ENCODE results near the gene IL36A. TPM values are rescaled to one million over a fixed set of nuclear protein-coding genes. Genes with fewer than 3 reads are reported as not detected.

The IL36A gene
- polyA plus RNA-seq, 2 of the 4 experiments (the other 2 are of a cell fraction), result not detected

DNA sequence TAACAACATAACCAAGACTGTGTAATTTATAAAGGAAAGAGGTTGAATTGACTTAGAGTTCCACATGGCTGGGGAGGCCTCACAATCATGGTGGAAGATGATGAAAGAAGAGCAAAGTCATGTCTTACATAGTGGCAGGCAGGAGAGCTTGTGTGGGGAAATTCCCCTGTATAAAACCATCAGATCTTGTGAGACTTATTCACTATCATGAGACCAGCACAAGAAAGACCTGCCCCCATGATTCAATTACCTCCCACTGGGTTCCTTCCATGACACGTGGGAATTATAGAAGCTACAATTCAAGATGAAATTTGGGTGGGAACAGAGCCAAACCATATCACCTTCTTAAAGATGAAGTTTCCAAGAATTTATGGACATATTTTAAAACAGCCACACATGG, 51.3 kb downstream of the IL36A start:
- TF ChIP-seq ZC3H11A (IDR thresholded peaks at IDR 0.05) (no peak), TFCP2L1 (CRISPR knock-in tag; IDR thresholded peaks at IDR 0.05) (no peak), BHLHE40 (IDR thresholded peaks at IDR 0.05; ENCODE audit: low read depth, low read length) (no peak), CHD4 (IDR thresholded peaks at IDR 0.05; ENCODE audit: borderline replicate concordance) (no peak), CBX2 (IDR thresholded peaks at IDR 0.05; ENCODE audit: borderline replicate concordance, low read depth) (no peak), MAZ (IDR thresholded peaks at IDR 0.05; ENCODE audit: borderline replicate concordance, low read depth, low read length) (no peak), HDAC2 (IDR thresholded peaks at IDR 0.05) (no peak), KDM1A (IDR thresholded peaks at IDR 0.05; ENCODE audit: low read depth) (no peak), CHD2 (IDR thresholded peaks at IDR 0.05; ENCODE audit: low read length, partially characterized antibody) (no peak), RARB (CRISPR knock-in tag; IDR thresholded peaks at IDR 0.05) (no peak)
- TF ChIP-seq, protein P1, sequence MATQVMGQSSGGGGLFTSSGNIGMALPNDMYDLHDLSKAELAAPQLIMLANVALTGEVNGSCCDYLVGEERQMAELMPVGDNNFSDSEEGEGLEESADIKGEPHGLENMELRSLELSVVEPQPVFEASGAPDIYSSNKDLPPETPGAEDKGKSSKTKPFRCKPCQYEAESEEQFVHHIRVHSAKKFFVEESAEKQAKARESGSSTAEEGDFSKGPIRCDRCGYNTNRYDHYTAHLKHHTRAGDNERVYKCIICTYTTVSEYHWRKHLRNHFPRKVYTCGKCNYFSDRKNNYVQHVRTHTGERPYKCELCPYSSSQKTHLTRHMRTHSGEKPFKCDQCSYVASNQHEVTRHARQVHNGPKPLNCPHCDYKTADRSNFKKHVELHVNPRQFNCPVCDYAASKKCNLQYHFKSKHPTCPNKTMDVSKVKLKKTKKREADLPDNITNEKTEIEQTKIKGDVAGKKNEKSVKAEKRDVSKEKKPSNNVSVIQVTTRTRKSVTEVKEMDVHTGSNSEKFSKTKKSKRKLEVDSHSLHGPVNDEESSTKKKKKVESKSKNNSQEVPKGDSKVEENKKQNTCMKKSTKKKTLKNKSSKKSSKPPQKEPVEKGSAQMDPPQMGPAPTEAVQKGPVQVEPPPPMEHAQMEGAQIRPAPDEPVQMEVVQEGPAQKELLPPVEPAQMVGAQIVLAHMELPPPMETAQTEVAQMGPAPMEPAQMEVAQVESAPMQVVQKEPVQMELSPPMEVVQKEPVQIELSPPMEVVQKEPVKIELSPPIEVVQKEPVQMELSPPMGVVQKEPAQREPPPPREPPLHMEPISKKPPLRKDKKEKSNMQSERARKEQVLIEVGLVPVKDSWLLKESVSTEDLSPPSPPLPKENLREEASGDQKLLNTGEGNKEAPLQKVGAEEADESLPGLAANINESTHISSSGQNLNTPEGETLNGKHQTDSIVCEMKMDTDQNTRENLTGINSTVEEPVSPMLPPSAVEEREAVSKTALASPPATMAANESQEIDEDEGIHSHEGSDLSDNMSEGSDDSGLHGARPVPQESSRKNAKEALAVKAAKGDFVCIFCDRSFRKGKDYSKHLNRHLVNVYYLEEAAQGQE (IDR thresholded peaks at IDR 0.05), result no peak
- TF ChIP-seq, protein P2, sequence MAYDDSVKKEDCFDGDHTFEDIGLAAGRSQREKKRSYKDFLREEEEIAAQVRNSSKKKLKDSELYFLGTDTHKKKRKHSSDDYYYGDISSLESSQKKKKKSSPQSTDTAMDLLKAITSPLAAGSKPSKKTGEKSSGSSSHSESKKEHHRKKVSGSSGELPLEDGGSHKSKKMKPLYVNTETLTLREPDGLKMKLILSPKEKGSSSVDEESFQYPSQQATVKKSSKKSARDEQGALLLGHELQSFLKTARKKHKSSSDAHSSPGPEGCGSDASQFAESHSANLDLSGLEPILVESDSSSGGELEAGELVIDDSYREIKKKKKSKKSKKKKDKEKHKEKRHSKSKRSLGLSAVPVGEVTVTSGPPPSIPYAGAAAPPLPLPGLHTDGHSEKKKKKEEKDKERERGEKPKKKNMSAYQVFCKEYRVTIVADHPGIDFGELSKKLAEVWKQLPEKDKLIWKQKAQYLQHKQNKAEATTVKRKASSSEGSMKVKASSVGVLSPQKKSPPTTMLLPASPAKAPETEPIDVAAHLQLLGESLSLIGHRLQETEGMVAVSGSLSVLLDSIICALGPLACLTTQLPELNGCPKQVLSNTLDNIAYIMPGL (CRISPR knock-in tag; IDR thresholded peaks at IDR 0.05; ENCODE audit: borderline replicate concordance), result no peak
- TF ChIP-seq, protein P3, sequence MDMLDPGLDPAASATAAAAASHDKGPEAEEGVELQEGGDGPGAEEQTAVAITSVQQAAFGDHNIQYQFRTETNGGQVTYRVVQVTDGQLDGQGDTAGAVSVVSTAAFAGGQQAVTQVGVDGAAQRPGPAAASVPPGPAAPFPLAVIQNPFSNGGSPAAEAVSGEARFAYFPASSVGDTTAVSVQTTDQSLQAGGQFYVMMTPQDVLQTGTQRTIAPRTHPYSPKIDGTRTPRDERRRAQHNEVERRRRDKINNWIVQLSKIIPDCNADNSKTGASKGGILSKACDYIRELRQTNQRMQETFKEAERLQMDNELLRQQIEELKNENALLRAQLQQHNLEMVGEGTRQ (IDR thresholded peaks at IDR 0.05), result no peak
- ChIA-PET CTCF (interaction anchor here (1.2 kb wide), 1 partner anchor 24 kb away, joined by 3 read pairs; no protein-coding TSS in a partner anchor), POLR2A (no interaction called here)
- Histone ChIP-seq H3K9me3 (peaks cover 22% of the 10 kb centered on the region), H3K27ac (no peak overlapping the region), H3K4me1 (no peaks in the 10 kb centered on the region), H3K4me3 (no peak overlapping the region), H3K4me2 (no peak overlapping the region)
- FAIRE-seq, result no peak
- WGBS (ENCODE audit: missing lambda C conversion rate), result 6% methylated on average over 1 of the region's 1 CpG
- DNase-seq (ENCODE audit: low read depth in 1 of 2, low spot score in 1 of 2), result no peak
- ATAC-seq, result no peak

DNA sequence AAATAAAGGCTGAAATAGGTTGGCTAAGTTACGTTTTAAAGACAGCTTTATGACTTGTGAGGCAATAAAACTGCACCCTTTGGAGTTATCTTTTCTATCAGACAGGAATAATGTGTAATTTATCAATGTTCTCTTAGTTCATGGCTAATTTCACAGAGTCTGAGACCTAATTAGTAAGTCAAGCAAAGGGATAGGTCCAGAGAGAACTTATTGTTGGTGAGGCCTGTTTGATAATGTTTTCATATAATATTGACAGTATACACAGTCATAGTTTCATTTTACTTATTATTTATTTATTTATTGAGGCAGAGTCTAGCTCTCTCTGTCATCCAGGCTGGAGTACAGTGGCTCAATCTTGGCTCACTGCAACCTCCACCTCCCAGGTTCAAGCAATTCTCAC, 51.9 kb downstream of the IL36A start:
- Histone ChIP-seq H3K9me3 (peaks cover 22% of the 10 kb centered on the region), H3K4me3 (no peak overlapping the region), H3K27ac (no peak overlapping the region), H3K4me2 (no peak overlapping the region), H3K4me1 (no peaks in the 10 kb centered on the region)
- no peak for TF ChIP-seq CBX8 (IDR thresholded peaks at IDR 0.05)
- TF ChIP-seq MAFK (IDR thresholded peaks at IDR 0.05; ENCODE audit: partially characterized antibody), result no peak
- no peak for TF ChIP-seq HOXB13 (CRISPR knock-in tag; IDR thresholded peaks at IDR 0.05; ENCODE audit: low read depth)
- no peak for TF ChIP-seq ZSCAN20 (CRISPR knock-in tag; IDR thresholded peaks at IDR 0.05)
- no peak for TF ChIP-seq PHF8 (IDR thresholded peaks at IDR 0.05; ENCODE audit: borderline replicate concordance, low read depth)
- TF ChIP-seq, protein P4, sequence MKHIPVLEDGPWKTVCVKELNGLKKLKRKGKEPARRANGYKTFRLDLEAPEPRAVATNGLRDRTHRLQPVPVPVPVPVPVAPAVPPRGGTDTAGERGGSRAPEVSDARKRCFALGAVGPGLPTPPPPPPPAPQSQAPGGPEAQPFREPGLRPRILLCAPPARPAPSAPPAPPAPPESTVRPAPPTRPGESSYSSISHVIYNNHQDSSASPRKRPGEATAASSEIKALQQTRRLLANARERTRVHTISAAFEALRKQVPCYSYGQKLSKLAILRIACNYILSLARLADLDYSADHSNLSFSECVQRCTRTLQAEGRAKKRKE (CRISPR knock-in tag; IDR thresholded peaks at IDR 0.05; ENCODE audit: low read depth), result no peak
- TF ChIP-seq, protein P5, sequence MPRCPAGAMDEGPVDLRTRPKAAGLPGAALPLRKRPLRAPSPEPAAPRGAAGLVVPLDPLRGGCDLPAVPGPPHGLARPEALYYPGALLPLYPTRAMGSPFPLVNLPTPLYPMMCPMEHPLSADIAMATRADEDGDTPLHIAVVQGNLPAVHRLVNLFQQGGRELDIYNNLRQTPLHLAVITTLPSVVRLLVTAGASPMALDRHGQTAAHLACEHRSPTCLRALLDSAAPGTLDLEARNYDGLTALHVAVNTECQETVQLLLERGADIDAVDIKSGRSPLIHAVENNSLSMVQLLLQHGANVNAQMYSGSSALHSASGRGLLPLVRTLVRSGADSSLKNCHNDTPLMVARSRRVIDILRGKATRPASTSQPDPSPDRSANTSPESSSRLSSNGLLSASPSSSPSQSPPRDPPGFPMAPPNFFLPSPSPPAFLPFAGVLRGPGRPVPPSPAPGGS (IDR thresholded peaks at IDR 0.05), result no peak
- no peak for TF ChIP-seq TP53 (CRISPR knock-in tag; IDR thresholded peaks at IDR 0.05)
- TF ChIP-seq, protein P6, sequence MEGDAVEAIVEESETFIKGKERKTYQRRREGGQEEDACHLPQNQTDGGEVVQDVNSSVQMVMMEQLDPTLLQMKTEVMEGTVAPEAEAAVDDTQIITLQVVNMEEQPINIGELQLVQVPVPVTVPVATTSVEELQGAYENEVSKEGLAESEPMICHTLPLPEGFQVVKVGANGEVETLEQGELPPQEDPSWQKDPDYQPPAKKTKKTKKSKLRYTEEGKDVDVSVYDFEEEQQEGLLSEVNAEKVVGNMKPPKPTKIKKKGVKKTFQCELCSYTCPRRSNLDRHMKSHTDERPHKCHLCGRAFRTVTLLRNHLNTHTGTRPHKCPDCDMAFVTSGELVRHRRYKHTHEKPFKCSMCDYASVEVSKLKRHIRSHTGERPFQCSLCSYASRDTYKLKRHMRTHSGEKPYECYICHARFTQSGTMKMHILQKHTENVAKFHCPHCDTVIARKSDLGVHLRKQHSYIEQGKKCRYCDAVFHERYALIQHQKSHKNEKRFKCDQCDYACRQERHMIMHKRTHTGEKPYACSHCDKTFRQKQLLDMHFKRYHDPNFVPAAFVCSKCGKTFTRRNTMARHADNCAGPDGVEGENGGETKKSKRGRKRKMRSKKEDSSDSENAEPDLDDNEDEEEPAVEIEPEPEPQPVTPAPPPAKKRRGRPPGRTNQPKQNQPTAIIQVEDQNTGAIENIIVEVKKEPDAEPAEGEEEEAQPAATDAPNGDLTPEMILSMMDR (IDR thresholded peaks at IDR 0.05), result no peak
- no peak for TF ChIP-seq MYC (IDR thresholded peaks at IDR 0.05; ENCODE audit: borderline replicate concordance, low read length)
- DNase-seq (ENCODE audit: low read depth in 1 of 2, low spot score in 1 of 2) (no peak), FAIRE-seq (no peak), ATAC-seq (no peak)
- CTCF ChIA-PET, result interaction anchor here (1.2 kb wide), 1 partner anchor 24 kb away, joined by 3 read pairs; no protein-coding TSS in a partner anchor
- 26% methylated on average over 1 of the region's 1 CpG for whole genome bisulfite sequencing (ENCODE audit: missing lambda C conversion rate)
- POLR2A ChIA-PET, result no interaction called here
